HG03575 (cell line): ENCODE data around the gene HES2.

Experiments used
- ATAC-seq: cut with Tn5 transposase; IDR thresholded peaks from one replicate; pipeline ENCODE4 v1.9.1; 2021; ENCODE audit not compliant: unreplicated experiment, insufficient number of reproducible peaks, low FRiP score; ENCODE audit errors: extremely low read depth

Gene HES2, protein sequence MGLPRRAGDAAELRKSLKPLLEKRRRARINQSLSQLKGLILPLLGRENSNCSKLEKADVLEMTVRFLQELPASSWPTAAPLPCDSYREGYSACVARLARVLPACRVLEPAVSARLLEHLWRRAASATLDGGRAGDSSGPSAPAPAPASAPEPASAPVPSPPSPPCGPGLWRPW

GRCh38 chr1:6419804-6420453 is at the start of gene HES2:
HES2 (minus strand) TSS chr1:6419919; CDS start chr1:6419820, 99 bp downstream.
- no peak for ATAC-seq

DNA sequence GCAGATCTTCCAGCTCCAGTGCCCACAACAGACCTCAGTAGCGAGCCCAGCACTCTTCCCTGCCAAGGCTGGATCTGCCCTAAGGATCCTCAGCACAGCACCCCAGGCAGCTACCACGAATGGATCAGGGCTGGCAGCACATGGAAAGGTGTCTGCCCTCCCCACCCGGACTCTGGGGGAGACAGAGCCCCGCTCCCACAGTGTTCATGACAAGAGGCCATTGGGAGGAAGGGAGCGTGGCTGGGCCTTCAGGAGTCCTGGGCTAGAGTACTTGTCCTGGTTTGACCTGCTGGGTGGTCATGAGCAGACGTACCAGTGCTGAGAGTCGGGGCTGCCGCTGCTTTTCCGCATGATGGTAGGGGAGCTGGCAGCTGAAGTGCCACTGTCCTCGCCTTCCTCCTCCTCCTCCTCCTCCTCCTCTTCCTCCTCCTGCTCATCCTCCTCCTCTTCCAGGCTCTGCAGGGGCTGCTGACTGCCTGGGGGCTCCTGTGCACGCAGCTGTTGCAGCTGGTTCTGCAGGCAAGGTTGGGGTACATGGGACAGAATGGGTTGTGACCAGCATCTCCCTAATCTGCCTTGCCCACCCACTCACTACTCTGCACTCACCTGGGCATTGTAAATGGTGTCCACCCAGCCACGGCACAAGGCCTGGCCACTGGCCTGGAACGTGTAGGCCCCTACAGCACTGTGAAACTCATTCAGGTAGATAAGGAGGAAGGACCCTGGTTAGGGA is 49.2 kb upstream of the HES2 start:
- no peak for ATAC-seq

GRCh38 chr1:6467744-6468688 is 48.3 kb upstream of the HES2 start:
- no peak for ATAC-seq

DNA sequence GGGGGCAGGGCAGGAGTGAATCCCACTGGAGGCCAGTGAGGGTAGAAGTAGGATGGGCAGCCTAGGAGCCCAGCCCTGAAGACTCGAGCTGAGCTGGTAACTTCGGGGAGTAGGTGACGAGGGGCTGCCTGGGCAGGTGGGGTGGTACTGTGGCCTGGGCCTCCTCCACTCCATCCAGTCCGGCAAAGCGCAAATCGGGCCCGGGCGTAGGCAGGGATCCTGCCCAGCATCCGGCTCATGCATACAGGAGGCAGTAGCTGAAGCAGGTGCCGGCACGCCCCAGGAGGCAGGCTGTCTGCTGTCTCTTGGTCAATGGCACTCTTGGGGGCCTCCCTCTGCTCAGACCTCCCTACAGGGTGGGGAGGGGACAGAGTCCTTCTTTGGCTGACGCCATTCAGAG is 47.5 kb upstream of the HES2 start:
- ATAC-seq: no peak

- no peak for ATAC-seq
Observed at GRCh38 chr1:6466751-6467150, 47.0 kb upstream of the HES2 start.

DNA sequence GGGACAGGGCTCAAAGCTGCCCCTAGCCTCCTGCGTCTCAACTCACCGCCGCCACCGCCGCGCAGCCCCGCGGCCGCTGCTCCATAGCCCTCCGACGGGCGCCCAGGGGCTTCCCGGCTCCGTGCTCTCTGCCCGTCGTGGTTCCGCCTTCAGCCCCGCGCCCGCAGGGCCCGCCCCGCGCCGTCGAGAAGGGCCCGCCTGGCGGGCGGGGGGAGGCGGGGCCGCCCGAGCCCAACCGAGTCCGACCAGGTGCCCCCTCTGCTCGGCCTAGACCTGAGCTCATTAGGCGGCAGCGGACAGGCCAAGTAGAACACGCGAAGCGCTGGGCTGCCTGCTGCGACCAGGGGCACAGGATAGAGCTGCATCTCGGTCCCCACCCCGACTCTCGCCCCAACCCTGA is 46.3 kb upstream of the HES2 start, which contains the start of gene TNFRSF25:
Gene TNFRSF25 (minus strand): TSS at position 151 of the 400 bp plus-strand sequence. CDS start 66 bp downstream, at position 85.
- ATAC-seq: no peak

DNA sequence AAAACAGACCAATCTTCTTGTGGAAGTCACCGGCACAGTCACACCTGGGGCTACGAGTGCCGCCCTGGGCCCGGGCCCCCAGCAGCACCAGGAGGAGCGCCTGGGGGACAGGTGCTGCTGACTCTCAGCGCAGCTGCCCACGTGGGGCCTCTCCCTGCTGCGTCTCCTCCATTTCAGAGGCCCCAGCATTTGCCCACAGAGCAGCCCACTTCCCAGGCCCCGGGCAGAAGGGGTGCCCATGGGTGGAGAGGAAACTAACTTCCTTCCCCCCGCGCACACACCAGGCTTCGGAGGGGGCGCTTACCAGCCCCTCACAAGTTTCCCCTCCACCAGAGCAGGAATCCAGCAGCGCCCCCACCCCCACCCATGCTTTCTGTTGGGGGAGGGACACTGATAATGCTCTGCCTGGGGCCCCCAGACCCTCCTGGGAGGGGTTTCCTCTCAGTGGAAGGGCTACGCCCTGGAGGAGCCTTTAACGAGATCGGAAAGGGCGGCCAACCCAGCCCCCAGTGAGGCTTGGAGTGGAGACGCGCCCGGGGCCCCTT is 45.8 kb upstream of the HES2 start:
- no peak for ATAC-seq

- no peak for ATAC-seq
Observed at GRCh38 chr1:6464915-6465314, 45.2 kb upstream of the HES2 start.

DNA sequence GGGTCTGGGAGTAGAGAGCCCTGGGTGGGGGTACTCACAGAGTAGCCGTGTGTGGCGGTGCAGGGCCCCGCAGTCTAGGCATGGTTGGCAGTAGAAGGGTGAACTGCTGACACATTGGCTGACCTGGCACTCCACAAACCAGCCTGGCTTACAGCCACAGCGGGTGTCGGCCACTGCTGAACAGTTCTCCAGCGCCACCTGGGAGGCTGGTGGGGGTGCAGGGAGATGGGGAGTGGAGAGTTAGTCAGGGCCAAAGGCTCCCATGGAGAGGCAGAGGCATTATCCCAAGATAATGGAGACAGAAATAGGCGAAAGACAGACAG is 44.8 kb upstream of the HES2 start:
- ATAC-seq: no peak

DNA sequence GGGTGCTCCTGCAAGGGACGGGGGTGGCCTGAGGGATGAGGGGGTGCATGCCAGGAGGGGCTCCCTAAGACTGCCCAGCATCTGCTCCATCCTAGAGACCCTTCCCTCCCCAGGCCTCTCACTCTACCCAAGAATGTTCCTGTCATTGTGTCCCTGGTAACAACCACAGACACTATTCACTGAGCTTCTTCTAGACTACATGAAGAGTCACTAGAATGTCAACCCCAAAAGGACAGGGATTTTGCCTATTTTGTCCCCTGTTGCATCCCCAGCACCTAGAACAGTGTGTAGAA is 43.3 kb upstream of the HES2 start:
- ATAC-seq: no peak

- ATAC-seq: no peak
Observed at GRCh38 chr1:6462412-6463119, 42.8 kb upstream of the HES2 start.

GRCh38 chr1:6461538-6462411 is 42.1 kb upstream of the HES2 start:
- no peak for ATAC-seq

- no peak for ATAC-seq
Observed at GRCh38 chr1:6461051-6461530, 41.4 kb upstream of the HES2 start.

DNA sequence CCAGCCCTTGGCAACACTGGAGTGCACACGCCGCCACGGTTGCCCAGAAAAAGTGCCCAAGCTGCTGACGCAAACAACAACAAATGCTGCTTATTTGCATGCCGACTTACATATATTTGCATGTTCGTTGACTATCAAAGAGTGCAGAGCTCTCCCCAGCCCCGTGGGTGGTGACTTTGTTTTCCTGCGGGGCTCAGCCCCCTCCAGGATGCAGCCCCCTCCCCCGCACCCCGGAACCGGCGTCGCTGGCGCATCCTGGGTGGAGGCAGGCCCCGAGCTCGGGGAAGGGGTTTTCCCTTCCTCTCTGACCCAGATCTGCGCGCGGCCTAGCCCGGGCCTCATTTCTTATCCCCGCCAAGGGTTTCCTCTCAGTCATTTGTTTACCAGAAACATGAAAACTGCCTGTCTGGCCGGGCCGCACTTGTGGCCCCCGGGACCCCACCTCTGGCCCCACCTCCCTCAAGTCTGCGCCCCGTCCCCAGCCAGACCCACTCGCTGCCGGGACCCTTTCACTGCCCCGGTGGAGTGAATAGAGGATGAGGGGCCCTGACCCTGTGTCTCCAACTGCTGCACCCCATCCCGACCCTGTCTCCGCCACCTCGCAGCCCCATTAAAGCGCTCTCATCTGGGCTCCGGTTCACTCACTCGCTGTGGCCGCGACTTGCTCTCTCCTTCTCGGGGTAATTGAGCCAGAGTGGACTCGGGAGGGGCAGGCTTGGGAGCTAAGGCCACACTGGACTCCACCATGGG is 40.8 kb upstream of the HES2 start:
- no peak for ATAC-seq

DNA sequence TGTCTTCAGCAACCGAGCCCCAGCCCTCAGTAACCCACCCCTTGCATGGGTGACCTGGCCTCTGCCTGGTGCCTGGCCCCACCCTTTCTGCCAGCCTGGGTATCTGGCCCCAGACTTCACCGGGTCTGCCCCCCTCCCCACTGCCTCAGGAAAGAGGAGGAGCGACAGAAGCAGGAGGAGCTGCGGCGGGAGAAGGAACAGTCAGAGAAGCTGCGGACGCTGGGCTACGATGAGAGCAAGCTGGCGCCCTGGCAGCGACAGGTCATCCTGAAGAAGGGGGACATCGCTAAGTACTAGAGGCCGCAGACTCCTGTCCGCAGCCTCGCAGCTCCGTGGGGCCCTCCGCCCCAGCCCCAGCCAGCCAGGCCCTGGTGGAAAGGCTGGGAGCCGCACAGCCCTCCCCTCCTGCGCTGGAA is 40.1 kb upstream of the HES2 start:
- no peak for ATAC-seq

GRCh38 chr1:6456800-6457466 is 37.2 kb upstream of the HES2 start:
- no peak for ATAC-seq
